Subcutaneous adipose tissue (tissue), 4 donors: Measurements from ENCODE around the gene ZNF580. TPM values are rescaled to one million over a fixed set of nuclear protein-coding genes. Genes with fewer than 3 reads are reported as not detected.

Source experiments
- total RNA-seq, 4 donors: library from RNA; depleted of rRNA; stranded (reverse); fragments of >200 nt; gene quantifications; one replicate each; pipeline ENCODE4 v1.1.0, GENCODE V29; 2016
- TF ChIP-seq, protein P1 (sequence below): fragments of 450-650 bp; IDR thresholded peaks from one replicate; pipeline ENCODE4 v1.5.1; 2016; ENCODE audit warnings: low read depth, mild to moderate bottlenecking, control low read depth, antibody characterized with exemption, moderate library complexity

ZNF580 gene
- total RNA-seq, 4 donors from 2014 or later: 5.9 to 35.4 (median 12.3) TPM

DNA sequence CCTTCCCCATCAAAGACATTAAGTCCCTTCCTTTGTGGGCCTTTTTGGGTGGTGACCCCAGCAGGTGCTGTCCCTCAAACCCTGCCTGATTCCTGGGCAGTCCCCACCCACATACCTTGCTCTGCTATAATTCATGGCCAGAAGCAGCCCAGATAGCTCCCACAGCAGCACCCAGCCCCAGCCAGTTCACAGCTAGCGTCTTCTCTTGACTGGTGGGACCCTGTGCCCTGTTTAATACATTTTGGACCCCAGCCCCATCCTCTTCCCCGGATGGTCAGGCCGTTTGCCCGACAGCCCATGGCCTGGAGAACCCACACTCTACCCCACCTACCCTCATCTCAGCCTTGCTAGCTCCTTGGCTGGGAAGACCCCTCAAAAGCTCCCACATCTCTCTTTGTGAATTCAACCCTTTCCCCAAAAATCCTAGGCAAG is 9.3 kb downstream of the ZNF580 start:
- TF ChIP-seq, protein P1, sequence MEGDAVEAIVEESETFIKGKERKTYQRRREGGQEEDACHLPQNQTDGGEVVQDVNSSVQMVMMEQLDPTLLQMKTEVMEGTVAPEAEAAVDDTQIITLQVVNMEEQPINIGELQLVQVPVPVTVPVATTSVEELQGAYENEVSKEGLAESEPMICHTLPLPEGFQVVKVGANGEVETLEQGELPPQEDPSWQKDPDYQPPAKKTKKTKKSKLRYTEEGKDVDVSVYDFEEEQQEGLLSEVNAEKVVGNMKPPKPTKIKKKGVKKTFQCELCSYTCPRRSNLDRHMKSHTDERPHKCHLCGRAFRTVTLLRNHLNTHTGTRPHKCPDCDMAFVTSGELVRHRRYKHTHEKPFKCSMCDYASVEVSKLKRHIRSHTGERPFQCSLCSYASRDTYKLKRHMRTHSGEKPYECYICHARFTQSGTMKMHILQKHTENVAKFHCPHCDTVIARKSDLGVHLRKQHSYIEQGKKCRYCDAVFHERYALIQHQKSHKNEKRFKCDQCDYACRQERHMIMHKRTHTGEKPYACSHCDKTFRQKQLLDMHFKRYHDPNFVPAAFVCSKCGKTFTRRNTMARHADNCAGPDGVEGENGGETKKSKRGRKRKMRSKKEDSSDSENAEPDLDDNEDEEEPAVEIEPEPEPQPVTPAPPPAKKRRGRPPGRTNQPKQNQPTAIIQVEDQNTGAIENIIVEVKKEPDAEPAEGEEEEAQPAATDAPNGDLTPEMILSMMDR: no peak

DNA sequence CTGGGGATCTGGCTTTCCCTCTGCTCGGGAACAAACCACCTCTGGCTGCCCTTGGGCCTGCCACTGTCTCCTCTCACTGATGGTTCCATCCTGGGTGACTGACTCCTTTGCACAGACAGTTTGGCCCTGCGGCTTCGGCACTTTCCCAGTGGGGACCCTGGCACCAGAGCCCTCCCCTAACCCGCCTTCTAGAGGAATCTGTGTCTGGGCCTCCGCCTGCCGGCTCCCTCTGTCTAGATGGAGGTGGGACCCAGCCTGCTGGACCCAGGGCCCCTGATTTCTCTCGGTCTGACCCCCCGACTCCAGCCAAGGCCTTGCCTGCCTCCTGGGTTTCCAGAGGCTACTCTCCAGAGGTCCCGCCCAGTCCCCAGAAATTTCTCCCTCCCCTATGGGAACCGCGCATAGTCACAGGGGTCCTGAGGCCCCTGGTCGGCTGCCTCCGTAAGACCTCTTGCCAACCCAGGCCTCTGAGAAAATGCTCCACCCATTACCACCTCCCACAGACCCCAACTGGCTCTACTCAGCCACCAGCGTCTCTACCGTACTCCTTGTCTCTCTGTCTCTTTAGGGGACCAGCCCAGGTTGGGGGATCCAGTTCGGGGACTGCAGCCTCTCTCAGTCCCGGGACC is 9.9 kb downstream of the ZNF580 start:
- TF ChIP-seq, protein P1: no peak

DNA sequence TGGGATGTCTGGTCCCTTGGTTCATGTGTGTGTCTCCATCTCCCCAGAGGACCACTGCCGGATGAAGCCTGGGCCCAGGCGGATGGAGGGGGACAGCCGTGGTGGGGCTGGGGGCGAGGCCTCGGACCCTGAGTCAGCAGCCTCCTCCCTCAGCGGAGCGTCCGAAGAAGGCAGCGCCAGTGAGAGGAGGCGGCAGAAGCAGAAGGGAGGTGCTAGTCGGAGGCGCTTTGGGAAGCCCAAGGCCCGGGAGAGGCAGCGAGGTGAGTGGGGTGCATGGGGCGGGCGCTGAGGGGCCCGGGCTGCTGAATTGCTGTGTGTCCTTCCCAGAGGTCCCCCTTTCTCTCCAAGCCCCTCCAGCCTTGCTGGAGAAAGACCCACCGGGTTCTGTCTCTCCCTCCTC is 10.4 kb downstream of the ZNF580 start:
- TF ChIP-seq, protein P1: no peak

DNA sequence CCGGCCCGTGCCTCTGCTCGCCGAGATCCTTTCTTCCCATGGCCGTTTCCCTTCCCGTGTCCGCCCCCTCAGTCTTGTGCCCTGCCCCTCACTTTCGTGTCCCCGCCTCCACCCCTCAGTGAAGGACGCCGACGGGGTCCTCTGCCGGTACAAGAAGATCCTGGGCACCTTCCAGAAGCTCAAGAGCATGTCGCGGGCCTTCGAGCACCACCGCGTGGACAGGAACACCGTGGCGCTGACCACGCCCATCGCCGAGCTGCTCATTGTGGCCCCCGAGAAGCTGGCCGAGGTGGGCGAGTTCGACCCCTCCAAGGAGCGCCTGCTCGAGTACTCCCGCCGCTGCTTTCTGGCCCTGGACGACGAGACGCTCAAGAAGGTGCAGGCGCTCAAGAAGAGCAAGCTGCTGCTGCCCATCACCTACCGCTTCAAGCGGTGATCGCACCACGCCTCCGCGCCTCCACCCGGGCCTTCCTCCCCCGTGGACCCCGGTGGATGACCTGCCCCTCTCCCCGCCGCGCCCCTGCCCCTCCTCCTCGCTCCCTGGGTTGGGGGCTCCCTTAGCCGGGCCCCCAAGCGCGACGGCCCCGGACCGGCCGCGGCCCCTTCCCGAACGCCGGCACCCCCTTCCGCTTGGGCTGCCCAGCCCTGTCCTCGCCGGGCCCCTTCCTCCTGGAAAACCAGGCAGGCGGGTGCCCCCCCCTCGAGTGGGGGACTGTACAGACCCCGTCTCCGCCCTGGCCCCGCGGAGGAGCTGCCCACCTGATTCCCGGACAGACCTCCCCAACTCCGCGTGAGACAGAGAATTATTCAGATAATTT is 11.7 kb downstream of the ZNF580 start:
- TF ChIP-seq, protein P1: no peak

DNA sequence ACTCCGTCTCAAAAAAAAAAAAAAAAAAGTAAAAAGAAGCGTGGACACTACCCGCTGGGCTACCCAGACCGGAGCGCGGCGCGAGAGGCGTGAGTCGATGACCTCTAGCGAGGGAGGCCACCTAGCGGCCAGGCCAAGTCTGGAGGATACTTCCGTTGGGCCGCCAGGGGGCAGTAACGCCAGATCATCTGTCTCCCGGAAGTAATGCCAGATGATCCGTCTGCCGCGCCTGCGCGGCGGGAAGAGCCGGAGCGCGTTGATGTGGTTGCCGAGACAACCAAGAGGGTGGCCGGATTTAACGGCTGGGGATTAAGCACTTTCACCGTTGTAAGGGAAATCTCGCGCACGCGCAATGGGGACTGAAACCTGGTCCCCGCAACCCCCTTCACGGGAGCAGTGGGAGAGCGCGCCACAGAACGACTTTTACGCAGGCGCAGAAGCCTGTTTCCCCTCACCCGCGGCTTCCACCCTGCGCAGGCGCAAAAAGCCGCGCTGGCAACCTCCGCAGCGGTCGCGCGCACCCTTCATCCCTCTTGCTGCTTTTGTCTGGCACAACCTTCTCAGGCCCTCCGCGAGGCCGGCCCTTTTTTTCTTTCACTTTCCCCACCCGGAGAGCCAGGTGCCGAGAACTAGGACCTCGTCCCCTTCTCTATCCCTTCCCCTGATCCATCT is 13.0 kb downstream of the ZNF580 start:
- TF ChIP-seq, protein P1: no peak

DNA sequence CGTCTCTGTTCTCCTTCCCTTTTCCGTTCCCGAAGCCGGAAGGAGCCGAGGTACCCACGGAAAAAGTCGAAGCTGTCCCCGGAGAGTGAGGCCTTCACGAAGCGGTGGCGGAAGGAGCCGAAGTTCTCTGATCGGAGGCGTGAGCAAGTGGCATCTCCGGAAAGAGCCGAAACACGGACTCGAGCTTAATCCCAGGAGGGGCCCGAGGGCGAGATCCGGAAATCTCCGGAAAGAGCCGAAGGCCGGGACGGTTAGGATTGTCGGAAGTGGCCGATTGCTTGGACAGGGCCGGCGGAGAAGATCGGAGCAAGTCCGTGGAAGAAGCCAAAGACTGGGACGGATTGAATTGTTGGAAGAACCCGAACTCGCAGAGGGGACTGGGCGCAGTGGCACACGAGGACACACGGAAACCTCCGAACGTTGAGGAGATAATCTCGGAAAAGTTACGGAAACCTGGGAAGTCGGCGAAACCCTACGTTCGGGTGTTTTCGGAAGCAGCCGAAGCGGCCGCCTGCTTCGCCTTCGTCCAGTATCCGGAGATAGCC is 13.6 kb downstream of the ZNF580 start:
- TF ChIP-seq, protein P1: no peak
